ENCODE results near the gene ARMC2.
"Not testable (repeated sequence)": the region's sequence is repeated elsewhere in the genome, so short reads cannot be mapped to it uniquely, and the experiment has no call there.

The ARMC2 gene

GRCh38 chr6:108835218-108835850 lies 12.9 kb upstream of the ARMC2 start:
- peak; percentile 78 for DNase-seq (ENCODE audit: low read depth)

- no peak for DNase-seq (ENCODE audit: low read depth)
Measured at GRCh38 chr6:108836061-108836460, 12.2 kb upstream of the ARMC2 start.

GRCh38 chr6:108837236-108837971 lies 10.8 kb upstream of the ARMC2 start:
- no peak for DNase-seq (ENCODE audit: low read depth)

GRCh38 chr6:108838101-108838717 lies 10.0 kb upstream of the ARMC2 start:
- no peak for DNase-seq (ENCODE audit: low read depth)

- no peak for DNase-seq (ENCODE audit: low read depth)
Measured at GRCh38 chr6:108839083-108839642, 9.1 kb upstream of the ARMC2 start.

GRCh38 chr6:108840919-108841318 lies 7.3 kb upstream of the ARMC2 start:
- DNase-seq (ENCODE audit: low read depth): no peak

GRCh38 chr6:108841377-108841855 lies 6.8 kb upstream of the ARMC2 start:
- no peak for DNase-seq (ENCODE audit: low read depth)

- no peak for DNase-seq (ENCODE audit: low read depth)
Measured at GRCh38 chr6:108844135-108844534, 4.1 kb upstream of the ARMC2 start.

- DNase-seq (ENCODE audit: low read depth): no peak
Measured at GRCh38 chr6:108845145-108845544, 3.1 kb upstream of the ARMC2 start.

- DNase-seq (ENCODE audit: low read depth): no peak
Measured at GRCh38 chr6:108846101-108846500, 2.1 kb upstream of the ARMC2 start.

GRCh38 chr6:108846628-108847027 lies 1.6 kb upstream of the ARMC2 start:
- DNase-seq (ENCODE audit: low read depth): no peak

- DNase-seq (ENCODE audit: low read depth): no peak
Measured at GRCh38 chr6:108847738-108848115, 495 bp upstream of the ARMC2 start.

GRCh38 chr6:108850669-108851465 lies 2.6 kb downstream of the ARMC2 start:
- no peak for DNase-seq (ENCODE audit: low read depth)

GRCh38 chr6:108851756-108852155 lies 3.5 kb downstream of the ARMC2 start:
- DNase-seq (ENCODE audit: low read depth): no peak

- no peak for DNase-seq (ENCODE audit: low read depth)
Measured at GRCh38 chr6:108853077-108853476, 4.9 kb downstream of the ARMC2 start.

- no peak for DNase-seq (ENCODE audit: low read depth)
Measured at GRCh38 chr6:108862479-108863191, 14.4 kb downstream of the ARMC2 start.

- not testable (repeated sequence) for DNase-seq (ENCODE audit: low read depth)
Measured at GRCh38 chr6:108865751-108866286, 17.6 kb downstream of the ARMC2 start.

- DNase-seq (ENCODE audit: low read depth): no peak
Measured at GRCh38 chr6:108866798-108867197, 18.6 kb downstream of the ARMC2 start.

- DNase-seq (ENCODE audit: low read depth): no peak
Measured at GRCh38 chr6:108868647-108869046, 20.4 kb downstream of the ARMC2 start.

GRCh38 chr6:108869876-108870275 lies 21.7 kb downstream of the ARMC2 start:
- no peak for DNase-seq (ENCODE audit: low read depth)

GRCh38 chr6:108870357-108870756 lies 22.1 kb downstream of the ARMC2 start:
- no peak for DNase-seq (ENCODE audit: low read depth)

All from activated T-cell treated with anti-CD3 and anti-CD28 coated beads for 24 hours (primary cell).